HepG2 (cell line): ENCODE data around the gene HEY2. TPM values are rescaled to one million over a fixed set of nuclear protein-coding genes. Genes with fewer than 3 reads are reported as not detected.

Source experiments
- CCDC6 ChIP-seq: sonication (generic); formaldehyde crosslinking; IDR thresholded peaks from 2 replicates; pipeline ENCODE4 v1.8.1; 2022; ENCODE audit warnings: mild to moderate bottlenecking, missing genetic modification reagents, moderate library complexity
- CREB3 ChIP-seq: sonication (generic); formaldehyde crosslinking; IDR thresholded peaks from 2 replicates; pipeline ENCODE4 v1.5.0; 2020; ENCODE audit warnings: missing genetic modification reagents
- CREM ChIP-seq, 2 experiments: sonication (generic) in 1 of 2; formaldehyde crosslinking in 1 of 2; IDR thresholded peaks; 2 replicates each; pipeline versions ENCODE4 v1.4.0 to v1.6.1; 2016 to 2020; ENCODE audit warnings: antibody characterized with exemption in 1 of 2, mild to moderate bottlenecking in 1 of 2, missing genetic modification reagents in 1 of 2
- CTCF ChIP-seq: sonication (generic); formaldehyde crosslinking; IDR thresholded peaks from 2 replicates; pipeline ENCODE4 v1.5.0; 2020; ENCODE audit warnings: mild to moderate bottlenecking, missing genetic modification reagents, moderate library complexity
- EEA1 ChIP-seq: sonication (generic); formaldehyde crosslinking; IDR thresholded peaks from 2 replicates; pipeline ENCODE4 v1.5.1; 2020; ENCODE audit warnings: mild to moderate bottlenecking, missing genetic modification reagents, borderline replicate concordance
- KDM5B ChIP-seq: sonication (generic); formaldehyde crosslinking; IDR thresholded peaks from 2 replicates; pipeline ENCODE4 v1.4.0; 2020; ENCODE audit warnings: missing genetic modification reagents, mild to moderate bottlenecking, borderline replicate concordance
- NR1H2 ChIP-seq: sonication (generic); formaldehyde crosslinking; IDR thresholded peaks from 2 replicates; pipeline ENCODE4 v1.8.1; 2022; ENCODE audit warnings: low read depth, missing genetic modification reagents, borderline replicate concordance
- PLSCR1 ChIP-seq: sonication (generic); formaldehyde crosslinking; IDR thresholded peaks from 2 replicates; pipeline ENCODE4 v1.5.0; 2020; ENCODE audit warnings: missing genetic modification reagents, mild to moderate bottlenecking, borderline replicate concordance
- ZNF180 ChIP-seq: sonication (generic); formaldehyde crosslinking; IDR thresholded peaks from 2 replicates; pipeline ENCODE4 v1.4.0; 2020; ENCODE audit warnings: low read depth, missing genetic modification reagents, borderline replicate concordance
- ZNF318 ChIP-seq: sonication (generic); formaldehyde crosslinking; IDR thresholded peaks from 2 replicates; pipeline ENCODE4 v1.4.0; 2020; ENCODE audit warnings: mild to moderate bottlenecking, missing genetic modification reagents
- ZNF451 ChIP-seq: sonication (generic); formaldehyde crosslinking; IDR thresholded peaks from 2 replicates; pipeline ENCODE4 v1.5.0; 2020; ENCODE audit warnings: mild to moderate bottlenecking, missing genetic modification reagents
- ZNF550 ChIP-seq: sonication (generic); formaldehyde crosslinking; IDR thresholded peaks from 2 replicates; pipeline ENCODE4 v1.4.0; 2020; ENCODE audit warnings: mild to moderate bottlenecking, missing genetic modification reagents, borderline replicate concordance
- ZNF784 ChIP-seq: sonication (generic); formaldehyde crosslinking; IDR thresholded peaks from 2 replicates; pipeline ENCODE4 v1.5.1; 2020; ENCODE audit warnings: missing genetic modification reagents, mild to moderate bottlenecking, borderline replicate concordance
- ZNF841 ChIP-seq: sonication (generic); formaldehyde crosslinking; IDR thresholded peaks from 2 replicates; pipeline ENCODE4 v1.8.1; 2023; ENCODE audit warnings: missing genetic modification reagents, borderline replicate concordance
- polyA plus RNA-seq, 8 experiments: library from polyadenylated mRNA; depleted of rRNA in 3 of 8; stranded (reverse) in 7 of 8; unstranded in 1 of 8; fragments of >200 nt; fragmentation: Illumina TruSeq in 4 of 8; extraction: Trizol in 4 of 8; gene quantifications; 2 replicates each; pipeline versions ENCODE4 v1.2.1 to v1.2.3, GENCODE V29; 2011 to 2016; ENCODE audit warnings: low read depth in 4 of 8, missing spikeins in 1 of 8, mixed read lengths in 1 of 8; ENCODE audit not compliant: insufficient read depth in 1 of 8
- total RNA-seq, 5 experiments: library from RNA; depleted of rRNA; stranded (reverse); fragments of >200 nt; fragmentation: Illumina TruSeq; extraction: Trizol; gene quantifications; 2 replicates each; pipeline ENCODE4 v1.2.3, GENCODE V29; 2016; ENCODE audit warnings: low read depth in 1 of 5

The HEY2 gene
- total and polyA plus RNA-seq, 2 of the 13 experiments (the other 11 are each of a cell fraction or from before 2014, with no cell fraction given): 0.04 TPM

GRCh38 chr6:125790358-125791150, 41.1 kb downstream of the HEY2 start, which contains the start of gene NCOA7 (continued):
- TF ChIP-seq KDM5B (CRISPR knock-in tag): peak; percentile 71
- TF ChIP-seq ZNF318 (CRISPR knock-in tag): no peak
- TF ChIP-seq ZNF180 (CRISPR knock-in tag): no peak
- peak; percentile 72; the same call in 1 of the 2 replicates for TF ChIP-seq ZNF784 (CRISPR knock-in tag)
- peak; percentile 85; the same call in 1 of the 2 replicates for TF ChIP-seq ZNF550 (CRISPR knock-in tag)
- TF ChIP-seq NR1H2 (CRISPR knock-in tag): 0 out of 2 replicates have a peak, but pooled peaks have one; percentile 45
- no peak for TF ChIP-seq CREM (IDR thresholded peaks at IDR 0.05)
- TF ChIP-seq CREM (CRISPR knock-in tag; IDR thresholded peaks at IDR 0.05): no peak
- peak; percentile 13 for TF ChIP-seq CTCF (CRISPR knock-in tag)
- 0 out of 2 replicates have a peak, but pooled peaks have one; percentile 12 for TF ChIP-seq ZNF451 (CRISPR knock-in tag)
- TF ChIP-seq EEA1 (CRISPR knock-in tag): peak; percentile 84; the same call in 1 of the 2 replicates
- TF ChIP-seq CCDC6: peak; percentile 71; the same call in 1 of the 2 replicates
- TF ChIP-seq CREB3 (CRISPR knock-in tag): peak; percentile 67; the same call in 1 of the 2 replicates
- 0 out of 2 replicates have a peak, but pooled peaks have one; percentile 43 for TF ChIP-seq ZNF841 (CRISPR knock-in tag)
- 0 out of 2 replicates have a peak, but pooled peaks have one; percentile 60 for TF ChIP-seq PLSCR1 (CRISPR knock-in tag)
